Measurements from ENCODE around the gene CIDEA.

Gene CIDEA

GRCh38 chr18:12276736-12277554, 22.8 kb downstream of the CIDEA start:
- no peak for DNase-seq

- no peak for DNase-seq
Observed at GRCh38 chr18:12278215-12278671, 24.1 kb downstream of the CIDEA start.

- DNase-seq = no peak
Observed at GRCh38 chr18:12278741-12279682, 24.9 kb downstream of the CIDEA start.

- DNase-seq = no peak
Observed at GRCh38 chr18:12279781-12280531, 25.8 kb downstream of the CIDEA start.

GRCh38 chr18:12281861-12282260, 27.7 kb downstream of the CIDEA start:
- DNase-seq = no peak

GRCh38 chr18:12282442-12283039, 28.4 kb downstream of the CIDEA start:
- DNase-seq = no peak

GRCh38 chr18:12283256-12283655, 29.1 kb downstream of the CIDEA start:
- no peak for DNase-seq

GRCh38 chr18:12283666-12284065, 29.5 kb downstream of the CIDEA start:
- no peak for DNase-seq

- no peak for DNase-seq
Observed at GRCh38 chr18:12287131-12287681, 33.0 kb downstream of the CIDEA start.

- no peak for DNase-seq
Observed at GRCh38 chr18:12287684-12288402, 33.7 kb downstream of the CIDEA start.

- no peak for DNase-seq
Observed at GRCh38 chr18:12288403-12288755, 34.2 kb downstream of the CIDEA start.

- no peak for DNase-seq
Observed at GRCh38 chr18:12290086-12290485, 35.9 kb downstream of the CIDEA start.

- DNase-seq = no peak
Observed at GRCh38 chr18:12291161-12291560, 37.0 kb downstream of the CIDEA start.

GRCh38 chr18:12291690-12292089, 37.5 kb downstream of the CIDEA start:
- DNase-seq = no peak

- no peak for DNase-seq
Observed at GRCh38 chr18:12293831-12294230, 39.7 kb downstream of the CIDEA start.

- no peak for DNase-seq
Observed at GRCh38 chr18:12295389-12296086, 41.4 kb downstream of the CIDEA start.

GRCh38 chr18:12296087-12296403, 41.9 kb downstream of the CIDEA start:
- DNase-seq = no peak

- DNase-seq = no peak
Observed at GRCh38 chr18:12296457-12296856, 42.3 kb downstream of the CIDEA start.

- no peak for DNase-seq
Observed at GRCh38 chr18:12299862-12300261, 45.7 kb downstream of the CIDEA start.

- no peak for DNase-seq
Observed at GRCh38 chr18:12301263-12302005, 47.3 kb downstream of the CIDEA start.

All from CD4-positive, alpha-beta T cell treated with Interferon gamma for 1 hour (primary cell).